Activated CD4-positive, alpha-beta T cell treated with anti-CD3 and anti-CD28 coated beads, Interleukin-2, amount 10 ng/mL, durations not matched to agents 7 days and 5 days (primary cell): Measurements from ENCODE around the gene CCDC122. TPM values are rescaled to one million over a fixed set of nuclear protein-coding genes. Genes with fewer than 3 reads are reported as not detected.

Experiments
- CTCF ChIA-PET: fragments of 350-600 bp; sonication (Branson Sonifier 250); formaldehyde crosslinking; loops from one replicate; lab custom pipeline; 2021; ENCODE audit warnings: antibody characterized with exemption; lab: Charles Lee
- POLR2A ChIA-PET: fragments of 350-600 bp; sonication (Branson Sonifier 250); formaldehyde crosslinking; loops from one replicate; lab custom pipeline; 2021; ENCODE audit warnings: antibody characterized with exemption; lab: Charles Lee
- DNase-seq: peaks from one replicate; pipeline ENCODE4 v3.0.0-alpha.2; 2020
- H3K27ac Mint-ChIP-seq: one replicate; pipeline ENCODE4 v1.8.0; 2021; ENCODE audit warnings: mild to moderate bottlenecking, moderate library complexity, mixed read lengths
- H3K27me3 Mint-ChIP-seq: one replicate; pipeline ENCODE4 v1.8.0; 2021; ENCODE audit warnings: mixed read lengths
- H3K36me3 Mint-ChIP-seq: one replicate; pipeline ENCODE4 v1.8.0; 2021; ENCODE audit warnings: low read depth, mixed read lengths
- H3K4me1 Mint-ChIP-seq: one replicate; pipeline ENCODE4 v1.8.0; 2021; ENCODE audit warnings: mixed read lengths
- H3K4me3 Mint-ChIP-seq: one replicate; pipeline ENCODE4 v1.8.0; 2021; ENCODE audit warnings: mild to moderate bottlenecking, moderate library complexity, mixed read lengths
- H3K9me3 Mint-ChIP-seq: one replicate; pipeline ENCODE4 v1.8.0; 2021; ENCODE audit warnings: mixed read lengths
- total RNA-seq, 2 experiments: library from RNA; stranded (reverse); gene quantifications; one replicate each; pipeline ENCODE4 v1.2.3, GENCODE V29; 2021

The CCDC122 gene
- total RNA-seq, result under 1 TPM; 0.50 to 0.62 TPM

GRCh38 chr13:43878892-43879754 is at the start of gene CCDC122:
CCDC122 (minus strand) TSS chr13:43879740; CDS start chr13:43869376, 10,364 bp downstream.
- no peaks in the 10 kb centered on the region for H3K36me3 Mint-ChIP-seq
- H3K4me1 Mint-ChIP-seq, result peaks cover 14% of the 10 kb centered on the region
- ChIA-PET POLR2A (no interaction called here), CTCF (no interaction called here)
- H3K4me3 Mint-ChIP-seq, result peak within 1 kb of the TSS; percentile 79
- no peaks in the 10 kb centered on the region for H3K9me3 Mint-ChIP-seq
- peak within 1 kb of the TSS; percentile 86 for H3K27ac Mint-ChIP-seq
- DNase-seq, result peak; percentile 74
- H3K27me3 Mint-ChIP-seq, result peaks cover 14% of the 10 kb centered on the region

- no peak for DNase-seq
- Mint-ChIP-seq H3K4me1 (no peaks in the 10 kb centered on the region), H3K4me3 (no peak overlapping the region), H3K9me3 (no peaks in the 10 kb centered on the region), H3K27me3 (peaks cover 12% of the 10 kb centered on the region), H3K27ac (no peak overlapping the region), H3K36me3 (no peaks in the 10 kb centered on the region)
- ChIA-PET POLR2A (no interaction called here), CTCF (no interaction called here)
Observed at GRCh38 chr13:43924549-43925245, 45.2 kb upstream of the CCDC122 start.

GRCh38 chr13:43920965-43921674 is 41.6 kb upstream of the CCDC122 start:
- ChIA-PET CTCF (no interaction called here), POLR2A (no interaction called here)
- Mint-ChIP-seq H3K4me1 (no peaks in the 10 kb centered on the region), H3K4me3 (no peak overlapping the region), H3K27ac (no peak overlapping the region), H3K36me3 (no peaks in the 10 kb centered on the region), H3K9me3 (no peaks in the 10 kb centered on the region), H3K27me3 (peaks cover 19% of the 10 kb centered on the region)
- no peak for DNase-seq

DNA sequence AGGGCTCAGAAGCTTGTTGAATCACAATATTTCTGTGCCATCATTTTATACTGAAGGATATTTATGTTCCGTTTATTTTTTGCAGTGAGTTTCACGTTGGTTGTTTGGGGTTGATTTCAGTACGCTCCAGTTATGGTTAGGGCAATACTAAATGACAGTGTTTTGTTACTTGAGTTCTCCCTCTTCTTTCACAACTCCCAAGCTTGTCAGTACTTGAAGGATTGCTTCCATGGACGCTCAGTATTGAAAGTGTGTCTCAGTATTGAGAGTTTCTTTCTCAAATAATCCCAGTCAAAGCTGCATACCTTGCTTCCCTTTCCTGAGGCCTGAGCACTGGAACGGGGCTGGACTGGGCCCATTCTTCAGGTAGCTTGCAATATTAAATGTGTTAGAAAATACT is 39.1 kb upstream of the CCDC122 start:
- Mint-ChIP-seq H3K27ac (no peak overlapping the region), H3K36me3 (no peaks in the 10 kb centered on the region), H3K27me3 (peaks cover 19% of the 10 kb centered on the region), H3K9me3 (no peaks in the 10 kb centered on the region), H3K4me3 (no peak overlapping the region), H3K4me1 (no peaks in the 10 kb centered on the region)
- ChIA-PET POLR2A (no interaction called here), CTCF (interaction anchor here (0.6 kb wide), 1 partner anchor 829 kb away, joined by 3 read pairs; no protein-coding TSS in a partner anchor)
- no peak for DNase-seq

GRCh38 chr13:43916828-43917227 is 37.3 kb upstream of the CCDC122 start:
- H3K27me3 Mint-ChIP-seq, result peaks cover 23% of the 10 kb centered on the region
- no peaks in the 10 kb centered on the region for H3K9me3 Mint-ChIP-seq
- CTCF ChIA-PET, result no interaction called here
- no peak overlapping the region for H3K27ac Mint-ChIP-seq
- H3K4me3 Mint-ChIP-seq, result no peak overlapping the region
- POLR2A ChIA-PET, result no interaction called here
- no peak for DNase-seq
- H3K36me3 Mint-ChIP-seq, result no peaks in the 10 kb centered on the region
- H3K4me1 Mint-ChIP-seq, result no peaks in the 10 kb centered on the region

DNA sequence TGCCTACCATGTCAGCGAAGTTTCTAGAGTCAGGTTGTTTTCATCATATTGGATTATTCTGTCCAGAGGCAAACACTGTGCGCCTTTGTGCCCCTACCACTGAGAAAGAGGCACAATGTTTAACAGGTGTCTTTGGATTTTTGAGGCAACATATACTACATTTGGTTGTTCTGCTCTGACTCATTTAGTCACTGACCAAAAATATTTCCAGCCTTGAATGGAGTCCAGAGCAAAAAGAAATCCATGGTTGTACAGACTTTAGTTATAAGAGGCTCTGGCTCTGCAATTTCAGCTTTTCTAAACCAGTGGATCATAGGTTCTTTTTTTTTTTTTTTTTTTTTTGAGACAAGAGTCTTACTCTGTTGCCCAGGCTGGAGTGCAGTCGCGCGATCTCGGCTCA is 35.9 kb upstream of the CCDC122 start:
- CTCF ChIA-PET, result interaction anchor here (0.7 to 1.2 kb wide), 2 partner anchors 14 to 566 kb away, joined by 3 read pairs; no protein-coding TSS in a partner anchor
- H3K9me3 Mint-ChIP-seq, result no peaks in the 10 kb centered on the region
- peaks cover 13% of the 10 kb centered on the region for H3K27me3 Mint-ChIP-seq
- H3K4me3 Mint-ChIP-seq, result no peak overlapping the region
- DNase-seq, result no peak
- H3K4me1 Mint-ChIP-seq, result no peaks in the 10 kb centered on the region
- no peak overlapping the region for H3K27ac Mint-ChIP-seq
- POLR2A ChIA-PET, result no interaction called here
- H3K36me3 Mint-ChIP-seq, result no peaks in the 10 kb centered on the region

GRCh38 chr13:43911871-43912270 is 32.3 kb upstream of the CCDC122 start:
- Mint-ChIP-seq H3K4me3 (no peak overlapping the region), H3K4me1 (no peaks in the 10 kb centered on the region), H3K27me3 (peaks cover 13% of the 10 kb centered on the region), H3K36me3 (no peaks in the 10 kb centered on the region), H3K9me3 (no peaks in the 10 kb centered on the region), H3K27ac (no peak overlapping the region)
- CTCF ChIA-PET, result no interaction called here
- no peak for DNase-seq
- POLR2A ChIA-PET, result no interaction called here

GRCh38 chr13:43911278-43911677 is 31.7 kb upstream of the CCDC122 start:
- POLR2A ChIA-PET, result no interaction called here

DNA sequence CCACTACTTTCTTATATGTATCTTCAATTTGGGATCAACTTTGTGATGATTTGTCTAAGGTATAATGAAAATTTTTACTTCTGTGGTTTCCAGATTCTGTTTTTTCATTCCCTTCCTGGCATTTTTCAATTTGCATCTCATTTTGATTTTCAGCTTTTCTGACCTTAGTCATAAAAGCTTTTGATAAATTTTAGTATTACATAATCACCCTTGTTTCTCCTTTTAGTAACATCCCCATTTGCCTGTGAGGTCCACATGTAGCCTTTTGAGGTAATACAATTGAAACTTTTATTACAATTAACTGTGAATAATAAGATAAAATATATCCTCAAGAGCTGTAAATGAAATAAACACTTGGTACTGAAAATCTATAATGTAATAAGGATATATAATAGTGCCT is 31.3 kb upstream of the CCDC122 start:
- Mint-ChIP-seq H3K9me3 (no peaks in the 10 kb centered on the region), H3K36me3 (no peaks in the 10 kb centered on the region), H3K4me3 (no peak overlapping the region), H3K4me1 (no peaks in the 10 kb centered on the region), H3K27ac (no peak overlapping the region), H3K27me3 (peaks cover 17% of the 10 kb centered on the region)
- POLR2A ChIA-PET, result no interaction called here
- CTCF ChIA-PET, result no interaction called here
- no peak for DNase-seq

More at GRCh38 chr13:43911278-43911677, 31.7 kb upstream of the CCDC122 start:
- no peaks in the 10 kb centered on the region for H3K36me3 Mint-ChIP-seq
- CTCF ChIA-PET, result no interaction called here
- H3K9me3 Mint-ChIP-seq, result no peaks in the 10 kb centered on the region
- H3K27ac Mint-ChIP-seq, result no peak overlapping the region
- DNase-seq, result no peak
- no peak overlapping the region for H3K4me3 Mint-ChIP-seq
- peaks cover 15% of the 10 kb centered on the region for H3K27me3 Mint-ChIP-seq
- H3K4me1 Mint-ChIP-seq, result no peaks in the 10 kb centered on the region

DNA sequence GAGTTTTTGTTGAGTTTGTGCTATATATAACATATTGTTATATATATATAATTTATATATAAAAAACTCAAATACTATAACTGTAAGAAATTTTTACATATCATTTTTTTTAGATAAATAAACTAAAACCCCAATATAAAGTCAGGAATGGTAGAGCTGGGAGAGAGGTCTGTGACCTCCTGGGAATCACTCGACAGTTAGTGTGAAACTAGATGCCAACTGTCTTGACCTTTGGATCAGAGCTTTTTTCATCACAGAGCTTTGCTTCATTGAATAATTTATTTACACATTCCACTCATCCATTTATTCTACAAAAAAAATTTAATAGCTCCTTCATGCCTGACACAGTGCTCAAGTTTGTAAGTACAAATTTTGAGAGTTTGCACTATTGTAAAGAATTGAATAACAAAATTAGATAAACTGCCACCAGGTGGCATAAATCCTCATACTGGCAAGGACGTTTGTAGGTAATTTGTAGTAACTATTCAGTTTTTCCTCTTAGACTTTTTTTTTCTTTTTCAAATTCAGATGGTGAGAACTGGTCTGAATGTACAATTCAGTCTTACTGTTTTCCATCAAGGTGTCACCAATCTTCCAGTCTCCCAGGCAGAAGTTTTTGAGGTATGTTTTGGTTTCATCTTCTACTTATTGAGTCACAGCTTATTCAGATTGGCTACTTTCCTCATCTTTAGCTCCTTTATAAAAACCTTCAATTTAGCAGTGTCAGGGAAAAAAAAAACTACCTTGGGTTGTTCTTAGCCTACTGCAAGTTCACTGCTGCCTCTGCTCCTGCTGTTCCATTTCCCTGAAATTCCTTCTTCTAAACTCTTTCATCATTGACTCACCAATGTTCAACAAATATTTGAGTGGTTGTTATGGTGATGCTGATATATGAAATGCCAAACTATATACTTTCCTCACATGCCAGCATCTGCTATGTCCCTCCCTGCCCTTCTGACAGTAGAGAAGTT is 28.9 kb upstream of the CCDC122 start:
- H3K27ac Mint-ChIP-seq, result no peak overlapping the region
- ChIA-PET POLR2A (interaction anchor here (0.7 kb wide), 1 partner anchor 1309 kb away, joined by 4 read pairs; no protein-coding TSS in a partner anchor), CTCF (interaction anchor here (0.9 to 1.1 kb wide), 4 partner anchors 8 to 963 kb away, joined by 3 read pairs; no protein-coding TSS in a partner anchor)
- no peaks in the 10 kb centered on the region for H3K4me1 Mint-ChIP-seq
- no peaks in the 10 kb centered on the region for H3K9me3 Mint-ChIP-seq
- DNase-seq, result peak; percentile 26
- H3K36me3 Mint-ChIP-seq, result no peaks in the 10 kb centered on the region
- H3K27me3 Mint-ChIP-seq, result peaks cover 23% of the 10 kb centered on the region
- H3K4me3 Mint-ChIP-seq, result no peak overlapping the region

DNA sequence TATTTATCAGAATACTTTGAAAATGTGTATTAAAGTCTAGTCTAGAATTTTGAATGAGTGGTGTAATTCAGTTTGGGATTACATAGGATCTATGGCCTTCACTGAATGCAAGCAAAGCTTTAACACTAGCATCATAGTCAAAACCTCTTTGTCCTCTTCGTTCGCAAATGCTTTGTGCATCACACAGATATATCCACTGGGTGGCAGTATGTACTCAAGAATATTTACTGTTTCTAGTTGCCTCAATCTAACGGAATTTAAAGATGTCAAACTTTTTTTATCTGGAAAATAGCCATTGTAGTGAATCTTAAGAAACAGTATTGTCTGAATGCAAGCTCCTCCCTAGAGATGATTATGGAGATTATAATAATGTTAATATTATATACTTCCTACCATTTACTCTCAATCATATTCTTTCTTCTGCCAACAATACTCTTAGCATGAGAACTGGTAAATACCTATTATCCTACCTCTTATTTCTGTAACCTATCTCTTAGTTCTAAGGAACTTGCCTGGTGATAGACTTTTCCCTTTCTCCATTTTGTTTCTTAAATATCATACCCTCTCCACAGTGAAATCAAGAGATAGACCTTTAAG is 26.0 kb upstream of the CCDC122 start:
- Mint-ChIP-seq H3K4me1 (no peaks in the 10 kb centered on the region), H3K9me3 (no peaks in the 10 kb centered on the region), H3K36me3 (no peaks in the 10 kb centered on the region), H3K4me3 (no peak overlapping the region), H3K27me3 (peaks cover 21% of the 10 kb centered on the region), H3K27ac (no peak overlapping the region)
- CTCF ChIA-PET, result interaction anchor here (0.7 to 1.5 kb wide), 4 partner anchors 10 to 533 kb away, joined by 3 to 4 read pairs (median 4); no protein-coding TSS in a partner anchor
- POLR2A ChIA-PET, result no interaction called here
- DNase-seq, result peak; percentile 55
